Hepatocyte (in vitro differentiated cells): ENCODE results near the gene NYNRIN.

ENCODE experiments used
- EZH2 ChIP-seq: fragments of 200-600 bp; sonication (generic); IDR thresholded peaks from 2 replicates; pipeline ENCODE4 v1.6.1; 2016; ENCODE audit warnings: antibody characterized with exemption, mild to moderate bottlenecking, borderline replicate concordance
- EZH2phosphoT487 ChIP-seq: fragments of 200-600 bp; sonication (generic); IDR thresholded peaks from one replicate; pipeline ENCODE4 v1.6.1; 2018; ENCODE audit warnings: antibody characterized with exemption, mild to moderate bottlenecking, low read depth, moderate library complexity; ENCODE audit not compliant: unreplicated experiment, severe bottlenecking
- TF ChIP-seq, protein P1 (sequence below): fragments of 200-600 bp; sonication (generic); IDR thresholded peaks from 2 replicates; pipeline ENCODE4 v1.5.1; 2016; ENCODE audit warnings: antibody characterized with exemption, mild to moderate bottlenecking; ENCODE audit not compliant: poor library complexity

DNA sequence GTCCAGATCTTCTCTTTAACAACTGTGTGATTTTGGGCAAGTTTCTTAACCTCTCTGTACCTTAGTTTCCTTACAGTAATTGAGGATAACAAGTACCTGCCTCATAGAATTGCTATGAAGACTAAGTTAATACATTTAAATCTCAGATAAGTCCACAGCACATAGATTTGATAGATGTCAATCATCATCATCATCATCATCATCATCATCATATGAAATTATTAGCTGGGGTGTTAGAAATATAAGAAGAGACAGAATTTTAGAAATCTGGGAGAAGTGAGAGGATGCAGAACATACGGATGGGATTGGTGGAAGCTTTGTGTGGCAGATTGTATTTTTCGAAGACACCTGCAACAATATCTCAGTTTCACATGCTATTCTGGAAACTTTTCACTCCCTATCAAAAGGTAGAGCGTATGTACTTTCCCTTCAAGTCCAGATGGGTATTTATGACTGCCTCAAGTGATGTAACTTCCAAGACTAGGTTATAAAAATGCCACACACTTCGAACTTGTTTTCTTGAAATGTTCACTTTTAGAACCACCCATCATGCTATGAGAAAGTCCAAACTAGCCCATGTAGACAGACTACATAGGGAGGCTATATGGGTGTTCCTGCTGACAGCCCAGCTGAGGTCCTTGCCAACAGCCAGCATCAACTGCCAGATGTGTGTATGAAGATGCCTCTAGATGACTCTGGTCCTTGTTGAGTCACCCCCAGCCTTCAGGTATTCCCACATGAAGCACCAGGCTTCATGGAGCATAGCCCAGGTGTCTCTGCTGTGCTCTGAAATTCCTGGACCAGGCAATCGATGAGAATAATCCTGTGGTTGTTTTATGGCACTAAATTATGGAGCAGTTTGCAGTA is 64.4 kb downstream of the NYNRIN start:
- TF ChIP-seq EZH2 (no peak), EZH2phosphoT487 (no peak)
- TF ChIP-seq, protein P1, sequence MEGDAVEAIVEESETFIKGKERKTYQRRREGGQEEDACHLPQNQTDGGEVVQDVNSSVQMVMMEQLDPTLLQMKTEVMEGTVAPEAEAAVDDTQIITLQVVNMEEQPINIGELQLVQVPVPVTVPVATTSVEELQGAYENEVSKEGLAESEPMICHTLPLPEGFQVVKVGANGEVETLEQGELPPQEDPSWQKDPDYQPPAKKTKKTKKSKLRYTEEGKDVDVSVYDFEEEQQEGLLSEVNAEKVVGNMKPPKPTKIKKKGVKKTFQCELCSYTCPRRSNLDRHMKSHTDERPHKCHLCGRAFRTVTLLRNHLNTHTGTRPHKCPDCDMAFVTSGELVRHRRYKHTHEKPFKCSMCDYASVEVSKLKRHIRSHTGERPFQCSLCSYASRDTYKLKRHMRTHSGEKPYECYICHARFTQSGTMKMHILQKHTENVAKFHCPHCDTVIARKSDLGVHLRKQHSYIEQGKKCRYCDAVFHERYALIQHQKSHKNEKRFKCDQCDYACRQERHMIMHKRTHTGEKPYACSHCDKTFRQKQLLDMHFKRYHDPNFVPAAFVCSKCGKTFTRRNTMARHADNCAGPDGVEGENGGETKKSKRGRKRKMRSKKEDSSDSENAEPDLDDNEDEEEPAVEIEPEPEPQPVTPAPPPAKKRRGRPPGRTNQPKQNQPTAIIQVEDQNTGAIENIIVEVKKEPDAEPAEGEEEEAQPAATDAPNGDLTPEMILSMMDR, result no peak
